ENCODE data around the gene ACO1.

Gene ACO1

GRCh38 chr9:32422237-32422806 is 37.9 kb downstream of the ACO1 start:
- DNase-seq (ENCODE audit: low read depth) = no peak

GRCh38 chr9:32423371-32423770 is 38.9 kb downstream of the ACO1 start:
- no peak for DNase-seq (ENCODE audit: low read depth)

GRCh38 chr9:32424616-32425015 is 40.2 kb downstream of the ACO1 start:
- no peak for DNase-seq (ENCODE audit: low read depth)

- DNase-seq (ENCODE audit: low read depth) = no peak
Measured at GRCh38 chr9:32426278-32426939, 42.0 kb downstream of the ACO1 start.

- DNase-seq (ENCODE audit: low read depth) = no peak
Measured at GRCh38 chr9:32427111-32427873, 42.8 kb downstream of the ACO1 start.

- DNase-seq (ENCODE audit: low read depth) = no peak
Measured at GRCh38 chr9:32430720-32431119, 46.3 kb downstream of the ACO1 start.

- DNase-seq (ENCODE audit: low read depth) = no peak
Measured at GRCh38 chr9:32431196-32431595, 46.8 kb downstream of the ACO1 start.

- no peak for DNase-seq (ENCODE audit: low read depth)
Measured at GRCh38 chr9:32431940-32432555, 47.6 kb downstream of the ACO1 start.

- DNase-seq (ENCODE audit: low read depth) = no peak
Measured at GRCh38 chr9:32434892-32435291, 50.4 kb downstream of the ACO1 start.

- DNase-seq (ENCODE audit: low read depth) = no peak
Measured at GRCh38 chr9:32441678-32442077, 57.2 kb downstream of the ACO1 start.

GRCh38 chr9:32442433-32442832 is 58.0 kb downstream of the ACO1 start:
- no peak for DNase-seq (ENCODE audit: low read depth)

GRCh38 chr9:32449969-32450368 is 65.5 kb downstream of the ACO1 start:
- DNase-seq (ENCODE audit: low read depth) = no peak

- no peak for DNase-seq (ENCODE audit: low read depth)
Measured at GRCh38 chr9:32454280-32454679, 69.8 kb downstream of the ACO1 start.

GRCh38 chr9:32455738-32456137 is 71.3 kb downstream of the ACO1 start:
- DNase-seq (ENCODE audit: low read depth) = no peak

- no peak for DNase-seq (ENCODE audit: low read depth)
Measured at GRCh38 chr9:32456564-32456963, 72.1 kb downstream of the ACO1 start.

- no peak for DNase-seq (ENCODE audit: low read depth)
Measured at GRCh38 chr9:32463500-32464293, 79.3 kb downstream of the ACO1 start.

GRCh38 chr9:32468740-32469139 is 84.3 kb downstream of the ACO1 start:
- no peak for DNase-seq (ENCODE audit: low read depth)

GRCh38 chr9:32472344-32472743 is 87.9 kb downstream of the ACO1 start:
- DNase-seq (ENCODE audit: low read depth) = no peak

- DNase-seq (ENCODE audit: low read depth) = no peak
Measured at GRCh38 chr9:32483343-32483742, 98.9 kb downstream of the ACO1 start.

GRCh38 chr9:32486839-32487562 is 102.6 kb downstream of the ACO1 start:
- DNase-seq (ENCODE audit: low read depth) = no peak

- no peak for DNase-seq (ENCODE audit: low read depth)
Measured at GRCh38 chr9:32487981-32488380, 103.5 kb downstream of the ACO1 start.
